Stomach smooth muscle (tissue), 2 donors: ENCODE results near the gene FKBP10.

Experiments used
- H3K27ac ChIP-seq: one replicate; pipeline ENCODE4 v1.7.0; 2013; ENCODE audit warnings: mild to moderate bottlenecking, low read length, inconsistent platforms
- H3K27me3 ChIP-seq, 2 donors: one replicate each; pipeline ENCODE4 v1.7.0; 2013; ENCODE audit warnings: low read length in 2 of 2; ENCODE audit not compliant: insufficient read depth in 2 of 2, control insufficient read depth in 1 of 2
- H3K36me3 ChIP-seq, 2 donors: one replicate each; pipeline ENCODE4 v1.7.0; 2013; ENCODE audit warnings: low read length in 2 of 2; ENCODE audit not compliant: control insufficient read depth in 2 of 2, insufficient read depth in 2 of 2
- H3K4me1 ChIP-seq: one replicate; pipeline ENCODE4 v1.7.0; 2013; ENCODE audit warnings: low read length; ENCODE audit not compliant: control insufficient read depth, insufficient read depth
- H3K4me3 ChIP-seq, 2 donors: one replicate each; pipeline ENCODE4 v1.7.0; 2013; ENCODE audit warnings: low read length in 2 of 2
- H3K9ac ChIP-seq, 2 donors: one replicate each; pipeline ENCODE4 v1.7.0; 2013; ENCODE audit warnings: low read length in 2 of 2, mild to moderate bottlenecking in 1 of 2
- H3K9me3 ChIP-seq, 2 donors: one replicate each; pipeline ENCODE4 v1.7.0; 2013; ENCODE audit warnings: low read length in 2 of 2; ENCODE audit not compliant: control insufficient read depth in 2 of 2
- donor health status: healthy.
- donor health status: Pancreatic carcinoma.

The FKBP10 gene

DNA sequence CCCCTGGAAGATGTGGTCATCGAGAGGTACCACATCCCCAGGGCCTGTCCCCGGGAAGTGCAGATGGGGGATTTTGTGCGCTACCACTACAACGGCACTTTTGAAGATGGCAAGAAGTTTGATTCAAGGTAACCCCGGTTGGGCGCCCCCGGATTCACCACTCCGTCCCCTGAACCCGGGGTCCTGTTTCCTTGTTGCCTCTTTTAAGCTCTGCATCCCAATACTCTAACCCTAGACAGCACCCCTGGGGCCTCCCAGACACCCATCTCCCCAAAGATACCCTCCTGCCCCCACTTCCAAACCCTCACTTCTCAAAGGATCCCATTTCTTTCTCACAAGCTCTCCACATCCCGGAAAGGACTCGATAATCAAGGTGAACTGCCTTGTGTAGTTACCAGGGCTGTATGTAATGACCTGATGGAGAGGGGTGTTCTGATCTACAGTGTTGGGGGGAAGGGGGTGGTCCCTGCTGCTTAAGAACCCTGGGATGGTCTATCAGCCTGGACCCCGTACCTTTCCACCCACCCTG is 412 bp downstream of the FKBP10 start:
- Histone ChIP-seq H3K27me3 (no peaks in the 10 kb centered on the region), H3K4me3 (peak overlapping the region; percentile 85 to 87), H3K4me1 (peaks cover 40% of the 10 kb centered on the region), H3K27ac (peak overlapping the region; percentile 55), H3K36me3 (no peaks in the 10 kb centered on the region), H3K9ac (peak overlapping the region; percentile 66 to 68), H3K9me3 (no peaks in the 10 kb centered on the region)

DNA sequence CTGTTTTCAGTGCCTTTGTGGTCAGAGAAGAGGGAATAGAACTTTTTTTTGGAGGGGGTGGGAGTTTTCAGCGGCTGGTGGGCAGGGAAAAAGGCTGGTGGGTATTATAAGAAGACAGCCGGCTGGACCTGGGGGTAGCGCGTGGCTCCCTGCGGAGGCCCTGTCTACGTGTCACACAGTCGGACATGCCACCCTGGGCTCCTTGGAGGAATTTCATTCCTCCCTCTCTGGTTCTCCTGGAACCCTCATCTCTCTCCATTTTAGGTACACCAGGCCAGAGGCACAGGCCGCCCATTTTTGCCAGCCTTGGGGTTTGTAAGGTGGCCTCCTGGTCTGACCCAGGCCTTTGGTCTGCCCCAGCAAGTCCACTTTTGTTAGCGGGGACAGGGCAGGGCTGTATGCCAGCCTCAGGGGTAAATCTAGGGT is 908 bp downstream of the FKBP10 start:
- Histone ChIP-seq H3K27ac (peak overlapping the region; percentile 55), H3K4me3 (peak overlapping the region; percentile 85 to 87), H3K4me1 (peaks cover 40% of the 10 kb centered on the region), H3K9ac (peak overlapping the region; percentile 66 to 68), H3K36me3 (no peaks in the 10 kb centered on the region), H3K27me3 (no peaks in the 10 kb centered on the region), H3K9me3 (no peaks in the 10 kb centered on the region)

DNA sequence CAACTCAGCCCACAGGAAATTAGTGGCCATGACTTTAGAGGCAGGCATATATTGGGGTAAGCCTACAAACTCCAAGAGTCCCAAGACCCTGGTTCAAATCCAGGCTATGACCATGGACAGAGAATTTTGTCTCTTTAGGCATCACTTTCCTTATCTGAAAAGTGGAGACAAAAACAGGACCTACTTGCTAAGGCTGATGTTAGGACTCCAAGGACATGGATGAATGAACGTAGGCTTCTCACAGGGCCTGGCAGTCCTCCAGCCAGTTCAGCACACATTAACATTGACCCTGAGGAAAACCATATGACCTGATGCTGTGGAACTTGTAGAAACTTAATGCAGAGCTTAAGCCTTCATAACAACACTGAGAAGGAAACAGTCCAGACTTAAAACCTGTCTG is 1.4 kb downstream of the FKBP10 start:
- Histone ChIP-seq H3K4me1 (peaks cover 40% of the 10 kb centered on the region), H3K27ac (peak overlapping the region; percentile 55), H3K4me3 (no peak overlapping the region), H3K27me3 (no peaks in the 10 kb centered on the region), H3K9ac (no peak overlapping the region), H3K9me3 (no peaks in the 10 kb centered on the region), H3K36me3 (no peaks in the 10 kb centered on the region)

DNA sequence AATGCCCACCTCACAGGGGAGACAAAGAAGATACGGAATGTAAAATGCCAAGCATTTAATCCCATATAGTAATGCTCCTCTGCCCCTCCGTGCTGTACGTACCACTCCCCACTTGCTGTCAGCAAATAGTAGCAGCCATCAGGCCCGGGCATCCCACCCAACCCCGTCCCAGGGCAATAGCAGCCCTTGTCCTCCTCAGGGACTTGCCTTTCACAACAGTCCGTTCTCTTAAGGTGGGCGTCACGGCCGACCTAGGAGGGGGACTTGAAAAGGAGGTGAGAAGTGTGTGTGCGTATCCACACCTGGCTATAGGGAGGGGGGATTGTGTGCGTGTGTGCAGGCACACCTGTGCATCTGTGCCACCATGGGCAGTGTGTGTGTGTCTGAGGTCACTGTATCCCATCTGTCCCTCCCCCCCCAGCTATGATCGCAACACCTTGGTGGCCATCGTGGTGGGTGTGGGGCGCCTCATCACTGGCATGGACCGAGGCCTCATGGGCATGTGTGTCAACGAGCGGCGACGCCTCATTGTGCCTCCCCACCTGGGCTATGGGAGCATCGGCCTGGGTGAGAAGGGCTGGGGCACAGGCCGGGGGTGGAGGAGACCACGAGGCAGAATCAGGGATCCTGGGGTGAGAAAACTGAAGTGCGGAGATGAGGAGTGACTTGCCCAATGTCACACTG is 4.0 kb downstream of the FKBP10 start:
- Histone ChIP-seq H3K4me1 (peaks cover 22% of the 10 kb centered on the region), H3K9me3 (no peaks in the 10 kb centered on the region), H3K27me3 (no peaks in the 10 kb centered on the region), H3K4me3 (no peak overlapping the region), H3K36me3 (no peaks in the 10 kb centered on the region), H3K9ac (no peak overlapping the region), H3K27ac (no peak overlapping the region)

DNA sequence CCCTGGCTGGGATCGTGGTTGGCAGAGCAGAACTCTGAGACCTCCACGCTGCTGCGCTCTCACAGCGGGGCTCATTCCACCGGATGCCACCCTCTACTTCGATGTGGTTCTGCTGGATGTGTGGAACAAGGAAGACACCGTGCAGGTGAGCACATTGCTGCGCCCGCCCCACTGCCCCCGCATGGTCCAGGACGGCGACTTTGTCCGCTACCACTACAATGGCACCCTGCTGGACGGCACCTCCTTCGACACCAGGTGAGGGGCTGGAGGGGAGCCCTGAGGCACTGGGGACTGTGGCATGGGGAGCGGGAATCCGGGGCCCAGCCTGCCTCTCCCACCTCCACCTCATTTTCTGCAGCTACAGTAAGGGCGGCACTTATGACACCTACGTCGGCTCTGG is 5.2 kb downstream of the FKBP10 start:
- H3K27me3 ChIP-seq, result no peaks in the 10 kb centered on the region
- no peaks in the 10 kb centered on the region for H3K9me3 ChIP-seq
- no peak overlapping the region for H3K27ac ChIP-seq
- H3K4me1 ChIP-seq, result peaks cover 10% of the 10 kb centered on the region
- no peak overlapping the region for H3K4me3 ChIP-seq
- H3K9ac ChIP-seq, result no peak overlapping the region
- H3K36me3 ChIP-seq, result no peaks in the 10 kb centered on the region

DNA sequence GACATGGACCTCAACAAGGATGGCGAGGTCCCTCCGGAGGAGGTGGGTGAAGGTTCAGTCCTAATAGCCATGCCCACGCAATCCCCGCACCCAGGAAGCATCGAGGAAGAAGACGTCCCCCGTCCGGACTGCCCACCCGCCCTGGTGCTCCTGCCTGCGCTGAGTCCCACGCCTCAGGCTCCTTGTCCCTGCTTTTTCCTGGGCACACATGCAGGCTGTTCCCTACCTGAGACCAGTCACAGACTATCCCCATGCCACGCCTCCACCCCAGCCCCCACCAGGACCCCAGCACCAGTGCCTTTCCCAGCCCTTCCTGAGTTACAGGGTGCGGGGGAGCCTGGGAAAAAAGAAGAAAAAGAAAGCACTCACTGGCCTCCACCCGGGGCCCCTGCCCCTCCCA is 9.0 kb downstream of the FKBP10 start:
- peaks cover 12 to 16% of the 10 kb centered on the region in 2 donors for H3K36me3 ChIP-seq
- no peak overlapping the region for H3K27ac ChIP-seq
- H3K27me3 ChIP-seq, result no peaks in the 10 kb centered on the region
- H3K4me3 ChIP-seq, result no peak overlapping the region
- H3K9me3 ChIP-seq, result no peaks in the 10 kb centered on the region
- H3K9ac ChIP-seq, result no peak overlapping the region
- H3K4me1 ChIP-seq, result no peaks in the 10 kb centered on the region

DNA sequence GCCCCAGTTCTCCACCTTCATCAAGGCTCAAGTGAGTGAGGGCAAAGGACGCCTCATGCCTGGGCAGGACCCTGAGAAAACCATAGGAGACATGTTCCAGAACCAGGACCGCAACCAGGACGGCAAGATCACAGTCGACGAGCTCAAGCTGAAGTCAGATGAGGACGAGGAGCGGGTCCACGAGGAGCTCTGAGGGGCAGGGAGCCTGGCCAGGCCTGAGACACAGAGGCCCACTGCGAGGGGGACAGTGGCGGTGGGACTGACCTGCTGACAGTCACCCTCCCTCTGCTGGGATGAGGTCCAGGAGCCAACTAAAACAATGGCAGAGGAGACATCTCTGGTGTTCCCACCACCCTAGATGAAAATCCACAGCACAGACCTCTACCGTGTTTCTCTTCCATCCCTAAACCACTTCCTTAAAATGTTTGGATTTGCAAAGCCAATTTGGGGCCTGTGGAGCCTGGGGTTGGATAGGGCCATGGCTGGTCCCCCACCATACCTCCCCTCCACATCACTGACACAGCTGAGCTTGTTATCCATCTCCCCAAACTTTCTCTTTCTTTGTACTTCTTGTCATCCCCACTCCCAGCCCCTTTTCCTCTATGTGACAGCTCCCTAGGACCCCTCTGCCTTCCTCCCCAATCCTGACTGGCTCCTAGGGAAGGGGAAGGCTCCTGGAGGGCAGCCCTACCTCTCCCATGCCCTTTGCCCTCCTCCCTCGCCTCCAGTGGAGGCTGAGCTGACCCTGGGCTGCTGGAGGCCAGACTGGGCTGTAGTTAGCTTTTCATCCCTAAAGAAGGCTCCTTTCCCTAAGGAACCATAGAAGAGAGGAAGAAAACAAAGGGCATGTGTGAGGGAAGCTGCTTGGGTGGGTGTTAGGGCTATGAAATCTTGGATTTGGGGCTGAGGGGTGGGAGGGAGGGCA is 9.7 kb downstream of the FKBP10 start:
- peaks cover 2% of the 10 kb centered on the region for H3K4me1 ChIP-seq
- no peak overlapping the region for H3K27ac ChIP-seq
- no peak overlapping the region for H3K9ac ChIP-seq
- no peak overlapping the region for H3K4me3 ChIP-seq
- peaks cover 15 to 16% of the 10 kb centered on the region in 2 donors for H3K36me3 ChIP-seq
- no peaks in the 10 kb centered on the region for H3K9me3 ChIP-seq
- H3K27me3 ChIP-seq, result no peaks in the 10 kb centered on the region

DNA sequence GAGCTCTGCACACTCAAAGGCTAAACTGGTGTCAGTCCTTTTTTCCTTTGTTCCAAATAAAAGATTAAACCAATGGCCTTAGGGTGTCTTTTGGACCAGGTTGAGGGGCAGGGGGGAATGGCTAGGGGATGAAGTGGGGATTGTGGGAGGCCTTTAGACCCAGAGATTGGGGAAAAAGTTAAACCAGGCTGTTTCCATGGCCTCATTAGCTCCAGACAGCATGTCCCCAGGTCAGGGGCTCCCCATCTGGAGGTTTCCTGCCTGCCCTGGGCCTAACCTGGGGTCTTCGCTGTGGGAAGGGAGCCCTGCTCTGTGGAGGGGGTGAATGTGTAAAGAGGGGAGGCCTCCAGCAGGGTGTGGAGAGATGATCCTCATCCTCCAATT is 10.3 kb downstream of the FKBP10 start:
- Histone ChIP-seq H3K9ac (no peak overlapping the region), H3K4me1 (peaks cover 6% of the 10 kb centered on the region), H3K36me3 (peaks cover 20 to 22% of the 10 kb centered on the region in 2 donors)

DNA sequence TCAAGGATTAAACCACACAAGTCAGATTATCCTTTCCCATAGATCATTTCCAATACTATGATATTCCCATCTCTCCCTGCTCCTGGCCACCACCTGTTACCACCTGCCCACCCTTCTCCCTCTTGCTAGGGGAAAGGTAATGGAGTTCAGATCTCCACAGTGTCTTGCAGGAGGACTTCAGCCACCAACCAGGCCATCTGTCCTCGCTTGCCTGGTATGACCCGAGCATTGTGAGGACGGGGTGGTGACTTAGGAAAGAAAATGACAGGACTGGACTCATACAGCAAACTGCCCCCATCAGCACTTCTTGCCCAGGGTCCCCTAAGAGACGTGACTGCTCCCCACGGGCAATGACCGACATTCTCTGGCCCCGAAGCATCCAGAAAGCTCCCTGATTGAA is 10.8 kb downstream of the FKBP10 start:
- H3K9me3 ChIP-seq, result no peaks in the 10 kb centered on the region
- H3K9ac ChIP-seq, result no peak overlapping the region
- no peak overlapping the region for H3K4me3 ChIP-seq
- H3K27ac ChIP-seq, result no peak overlapping the region
- H3K27me3 ChIP-seq, result no peaks in the 10 kb centered on the region
- H3K4me1 ChIP-seq, result peaks cover 6% of the 10 kb centered on the region
- H3K36me3 ChIP-seq, result peaks cover 22 to 23% of the 10 kb centered on the region in 2 donors

More for the DNA sequence above, 10.3 kb downstream of the FKBP10 start:
- no peak overlapping the region for H3K27ac ChIP-seq
- H3K27me3 ChIP-seq, result no peaks in the 10 kb centered on the region
- no peak overlapping the region for H3K4me3 ChIP-seq
- no peaks in the 10 kb centered on the region for H3K9me3 ChIP-seq

DNA sequence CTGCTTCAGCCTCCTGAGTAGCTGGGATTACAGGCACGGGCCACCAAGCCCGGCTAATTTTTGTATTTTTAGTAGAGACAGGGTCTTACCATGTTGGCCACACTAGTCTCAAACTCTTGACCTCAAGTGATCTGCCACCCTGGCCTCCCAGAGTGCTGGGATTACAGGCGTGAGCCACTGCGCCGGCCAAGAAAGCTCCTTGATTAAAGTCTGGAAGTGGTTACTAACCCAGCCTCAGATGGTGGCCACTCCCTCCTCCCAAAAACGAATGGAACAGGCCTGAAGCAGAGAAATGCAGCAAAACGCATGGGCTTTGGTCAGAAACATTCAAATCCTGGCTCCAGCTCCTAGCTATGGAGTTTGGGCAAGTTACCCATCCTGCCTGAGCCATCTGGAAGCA is 11.3 kb downstream of the FKBP10 start:
- Histone ChIP-seq H3K36me3 (peaks cover 26% of the 10 kb centered on the region in 2 donors), H3K4me3 (no peak overlapping the region), H3K27ac (no peak overlapping the region), H3K4me1 (peaks cover 6% of the 10 kb centered on the region), H3K9me3 (no peaks in the 10 kb centered on the region), H3K9ac (no peak overlapping the region), H3K27me3 (no peaks in the 10 kb centered on the region)
